ENCODE data around the gene GALNT12. TPM values are rescaled to one million over a fixed set of nuclear protein-coding genes. Genes with fewer than 3 reads are reported as not detected.

GALNT12 gene
- total and polyA plus RNA-seq, 8 donors = 14.6 to 24.6 (median 19.6) TPM

- intact Hi-C loops (cut with DNase I) = no loop called here
Observed at GRCh38 chr9:98821831-98822230, 14.4 kb downstream of the GALNT12 start.

GRCh38 chr9:98822661-98823060 is 15.2 kb downstream of the GALNT12 start:
- DNase-seq = no peak
- no peak for ATAC-seq
- intact Hi-C loops (cut with DNase I) = no loop called here

More at GRCh38 chr9:98821831-98822230, 14.4 kb downstream of the GALNT12 start:
- no peak overlapping the region for H3K27ac ChIP-seq
- H3K36me3 ChIP-seq = peaks cover 0 to 9% of the 10 kb centered on the region in 2 donors
- no peak for ATAC-seq
- DNase-seq = no peak
- TF ChIP-seq CTCF (IDR thresholded peaks at IDR 0.05) = no peak
- no peaks in the 10 kb centered on the region for H3K27me3 ChIP-seq
- H3K9me3 ChIP-seq = no peaks in the 10 kb centered on the region
- H3K4me3 ChIP-seq = no peak overlapping the region
- H3K4me1 ChIP-seq = no peaks in the 10 kb centered on the region

GRCh38 chr9:98823666-98824334 is 16.3 kb downstream of the GALNT12 start:
- no peak for TF ChIP-seq CTCF (IDR thresholded peaks at IDR 0.05)
- no peak for ATAC-seq

More at GRCh38 chr9:98822661-98823060, 15.2 kb downstream of the GALNT12 start:
- Histone ChIP-seq H3K27me3 (no peaks in the 10 kb centered on the region), H3K9me3 (no peaks in the 10 kb centered on the region), H3K4me1 (no peaks in the 10 kb centered on the region), H3K27ac (no peak overlapping the region), H3K4me3 (no peak overlapping the region), H3K36me3 (peaks cover 0 to 9% of the 10 kb centered on the region in 2 donors)
- TF ChIP-seq CTCF (IDR thresholded peaks at IDR 0.05) = no peak

GRCh38 chr9:98825414-98825813 is 17.9 kb downstream of the GALNT12 start:
- ATAC-seq (no peak), DNase-seq (no peak)
- no peak for TF ChIP-seq CTCF (IDR thresholded peaks at IDR 0.05)
- Histone ChIP-seq H3K4me1 (no peaks in the 10 kb centered on the region), H3K4me3 (no peak overlapping the region), H3K9me3 (no peaks in the 10 kb centered on the region), H3K36me3 (peaks cover 0 to 5% of the 10 kb centered on the region in 2 donors), H3K27ac (no peak overlapping the region), H3K27me3 (no peaks in the 10 kb centered on the region)
- intact Hi-C loops (cut with DNase I) = no loop called here

More at GRCh38 chr9:98823666-98824334, 16.3 kb downstream of the GALNT12 start:
- Histone ChIP-seq H3K9me3 (no peaks in the 10 kb centered on the region), H3K4me3 (no peak overlapping the region), H3K27me3 (no peaks in the 10 kb centered on the region), H3K36me3 (peaks cover 0 to 8% of the 10 kb centered on the region in 2 donors), H3K27ac (no peak overlapping the region), H3K4me1 (no peaks in the 10 kb centered on the region)
- intact Hi-C loops (cut with DNase I) = no loop called here
- no peak for DNase-seq

- H3K27me3 ChIP-seq = no peaks in the 10 kb centered on the region
- no peak for TF ChIP-seq CTCF (IDR thresholded peaks at IDR 0.05)
- no peaks in the 10 kb centered on the region for H3K4me1 ChIP-seq
- no peak overlapping the region for H3K4me3 ChIP-seq
- H3K9me3 ChIP-seq = no peaks in the 10 kb centered on the region
- no peak overlapping the region for H3K27ac ChIP-seq
- no peak for DNase-seq
- intact Hi-C loops (cut with DNase I) = no loop called here
- H3K36me3 ChIP-seq = peaks cover 0 to 5% of the 10 kb centered on the region in 2 donors
- ATAC-seq = no peak
Observed at GRCh38 chr9:98826716-98827115, 19.2 kb downstream of the GALNT12 start.

Measured in left lung (tissue), 10 donors.